CD4-positive, CD25-positive, alpha-beta regulatory T cell (primary cell): ENCODE measurements around the gene STAP2. TPM values are rescaled to one million over a fixed set of nuclear protein-coding genes. Genes with fewer than 3 reads are reported as not detected.

Source experiments
- ATAC-seq, 2 donors: fragments of 150-1000 bp; cut with Tn5 transposase; one replicate each; pipeline ENCODE4 v1.10.0; 2021; ENCODE audit warnings: low read depth in 2 of 2, moderate number of reproducible peaks in 2 of 2, moderate library complexity in 1 of 2
- DNase-seq, 3 donors: peaks; one replicate each; pipeline versions ENCODE4 v3.0.0 to v3.0.0-alpha.2; 2012 to 2022; ENCODE audit warnings: mixed read lengths in 1 of 3
- H3K27ac ChIP-seq: one replicate; pipeline ENCODE4 v1.7.0; 2013; ENCODE audit warnings: mild to moderate bottlenecking, low read length; ENCODE audit not compliant: insufficient read depth, poor library complexity, severe bottlenecking
- H3K27me3 ChIP-seq: one replicate; pipeline ENCODE4 v1.7.0; 2013; ENCODE audit warnings: low read length; ENCODE audit not compliant: control insufficient read depth, insufficient read depth
- H3K36me3 ChIP-seq: one replicate; pipeline ENCODE4 v1.7.0; 2013; ENCODE audit warnings: mild to moderate bottlenecking, low read length, moderate library complexity; ENCODE audit not compliant: control insufficient read depth, insufficient read depth
- H3K4me1 ChIP-seq: 2 replicates; pipeline ENCODE4 v1.7.0; 2013; ENCODE audit warnings: mild to moderate bottlenecking, low read length; ENCODE audit not compliant: insufficient read depth, control insufficient read depth, poor library complexity, severe bottlenecking
- H3K4me3 ChIP-seq: one replicate; pipeline ENCODE4 v1.7.0; 2013; ENCODE audit warnings: low read depth, mild to moderate bottlenecking, low read length, moderate library complexity
- H3K9me3 ChIP-seq, 2 experiments: 1 replicate in 1 of 2; 2 replicates in 1 of 2; pipeline ENCODE4 v1.7.0; 2013; ENCODE audit warnings: low read length in 2 of 2, mild to moderate bottlenecking in 1 of 2, moderate library complexity in 1 of 2; ENCODE audit not compliant: control insufficient read depth in 2 of 2
- H3K27ac Mint-ChIP-seq, 3 donors: one replicate each; pipeline ENCODE4 v1.8.0; 2020 to 2022; ENCODE audit warnings: mild to moderate bottlenecking in 3 of 3, mixed read lengths in 3 of 3, moderate library complexity in 2 of 3
- H3K27me3 Mint-ChIP-seq: one replicate; pipeline ENCODE4 v1.8.0; 2022; ENCODE audit warnings: mild to moderate bottlenecking, mixed read lengths
- H3K36me3 Mint-ChIP-seq: one replicate; pipeline ENCODE4 v1.8.0; 2020; ENCODE audit warnings: mixed read lengths
- H3K4me1 Mint-ChIP-seq, 4 donors: one replicate each; pipeline ENCODE4 v1.8.0; 2020 to 2022; ENCODE audit warnings: mixed read lengths in 4 of 4, mild to moderate bottlenecking in 1 of 4
- H3K4me3 Mint-ChIP-seq, 4 donors: one replicate each; pipeline ENCODE4 v1.8.0; 2020 to 2022; ENCODE audit warnings: mild to moderate bottlenecking in 4 of 4, mixed read lengths in 4 of 4, moderate library complexity in 3 of 4
- H3K9me3 Mint-ChIP-seq, 7 donors: one replicate each; pipeline ENCODE4 v1.8.0; 2020 to 2022; ENCODE audit warnings: mixed read lengths in 7 of 7, mild to moderate bottlenecking in 3 of 7, moderate library complexity in 2 of 7
- polyA plus RNA-seq, 4 donors: library from polyadenylated mRNA; unstranded; fragments of 300-500 nt; fragmentation: Illumina TruSeq; gene quantifications; one replicate each; pipeline ENCODE4 v1.2.3, GENCODE V29; 2021
- total RNA-seq: library from RNA; stranded (reverse); gene quantifications from one replicate; pipeline ENCODE4 v1.2.3, GENCODE V29; 2022

Gene STAP2
- total and polyA plus RNA-seq, 5 donors from 2014 or later: 1.6 to 3.0 (median 2.2) TPM

GRCh38 chr19:4362831-4363545 is 24.4 kb upstream of the STAP2 start:
- Mint-ChIP-seq H3K27me3 (no peaks in the 10 kb centered on the region), H3K36me3 (peaks cover 6% of the 10 kb centered on the region), H3K27ac (no peak overlapping the region), H3K4me1 (peaks cover 0 to 10% (median 0%) of the 10 kb centered on the region in 4 donors), H3K9me3 (no peaks in the 10 kb centered on the region), H3K4me3 (no peak overlapping the region)
- Histone ChIP-seq H3K9me3 (no peaks in the 10 kb centered on the region), H3K4me1 (peaks cover 3% of the 10 kb centered on the region), H3K4me3 (no peak overlapping the region), H3K27me3 (no peaks in the 10 kb centered on the region), H3K36me3 (peaks cover 50% of the 10 kb centered on the region), H3K27ac (no peak overlapping the region)
- DNase-seq (no peak), ATAC-seq (no peak)

- peaks cover 50% of the 10 kb centered on the region for H3K36me3 ChIP-seq
- Mint-ChIP-seq H3K4me1 (peaks cover 0 to 5% (median 0%) of the 10 kb centered on the region in 4 donors), H3K4me3 (peak overlapping the region in 1 of 4 donors; percentile 54), H3K27me3 (no peaks in the 10 kb centered on the region), H3K27ac (no peak overlapping the region), H3K36me3 (peaks cover 6% of the 10 kb centered on the region), H3K9me3 (no peaks in the 10 kb centered on the region)
- H3K9me3 ChIP-seq: no peaks in the 10 kb centered on the region
- no peaks in the 10 kb centered on the region for H3K4me1 ChIP-seq
- no peak for DNase-seq
- no peak overlapping the region for H3K4me3 ChIP-seq
- H3K27me3 ChIP-seq: no peaks in the 10 kb centered on the region
- no peak for ATAC-seq
- H3K27ac ChIP-seq: no peak overlapping the region
Observed at GRCh38 chr19:4362101-4362828, 23.6 kb upstream of the STAP2 start.

- Histone ChIP-seq H3K9me3 (no peaks in the 10 kb centered on the region), H3K27me3 (no peaks in the 10 kb centered on the region), H3K4me3 (no peak overlapping the region), H3K4me1 (no peaks in the 10 kb centered on the region), H3K36me3 (peaks cover 50% of the 10 kb centered on the region), H3K27ac (no peak overlapping the region)
- DNase-seq (no peak), ATAC-seq (no peak)
- Mint-ChIP-seq H3K4me3 (no peak overlapping the region), H3K36me3 (peaks cover 6% of the 10 kb centered on the region), H3K9me3 (no peaks in the 10 kb centered on the region), H3K4me1 (peaks cover 0 to 2% (median 0%) of the 10 kb centered on the region in 4 donors), H3K27me3 (no peaks in the 10 kb centered on the region), H3K27ac (no peak overlapping the region)
Observed at GRCh38 chr19:4361152-4362046, 22.8 kb upstream of the STAP2 start.

- ATAC-seq: no peak
- H3K36me3 ChIP-seq: peaks cover 44% of the 10 kb centered on the region
- H3K27ac ChIP-seq: no peak overlapping the region
- DNase-seq: no peak
- H3K36me3 Mint-ChIP-seq: peaks cover 6% of the 10 kb centered on the region
- peaks cover 0 to 2% (median 0%) of the 10 kb centered on the region in 4 donors for H3K4me1 Mint-ChIP-seq
- no peak overlapping the region for H3K4me3 Mint-ChIP-seq
- no peaks in the 10 kb centered on the region for H3K27me3 ChIP-seq
- H3K9me3 Mint-ChIP-seq: no peaks in the 10 kb centered on the region
- H3K4me3 ChIP-seq: no peak overlapping the region
- no peaks in the 10 kb centered on the region for H3K9me3 ChIP-seq
- H3K27ac Mint-ChIP-seq: no peak overlapping the region
- no peaks in the 10 kb centered on the region for H3K4me1 ChIP-seq
- no peaks in the 10 kb centered on the region for H3K27me3 Mint-ChIP-seq
Observed at GRCh38 chr19:4360641-4361151, 22.1 kb upstream of the STAP2 start.

GRCh38 chr19:4360081-4360569 is 21.5 kb upstream of the STAP2 start:
- Mint-ChIP-seq H3K27ac (no peak overlapping the region), H3K27me3 (no peaks in the 10 kb centered on the region), H3K9me3 (no peaks in the 10 kb centered on the region), H3K36me3 (peaks cover 6% of the 10 kb centered on the region), H3K4me3 (no peak overlapping the region), H3K4me1 (peaks cover 0 to 2% (median 0%) of the 10 kb centered on the region in 4 donors)
- DNase-seq: no peak
- Histone ChIP-seq H3K27ac (no peak overlapping the region), H3K4me3 (no peak overlapping the region), H3K9me3 (no peaks in the 10 kb centered on the region), H3K27me3 (no peaks in the 10 kb centered on the region), H3K4me1 (no peaks in the 10 kb centered on the region), H3K36me3 (peaks cover 39% of the 10 kb centered on the region)
- ATAC-seq: no peak

- no peak for DNase-seq
Observed at GRCh38 chr19:4359627-4360000, 21.0 kb upstream of the STAP2 start.

More at GRCh38 chr19:4359627-4360000, 21.0 kb upstream of the STAP2 start:
- Histone ChIP-seq H3K9me3 (no peaks in the 10 kb centered on the region), H3K4me1 (no peaks in the 10 kb centered on the region), H3K36me3 (peaks cover 36% of the 10 kb centered on the region), H3K4me3 (no peak overlapping the region), H3K27ac (no peak overlapping the region), H3K27me3 (no peaks in the 10 kb centered on the region)
- Mint-ChIP-seq H3K4me1 (peaks cover 0 to 2% (median 0%) of the 10 kb centered on the region in 4 donors), H3K27ac (no peak overlapping the region), H3K4me3 (no peak overlapping the region), H3K9me3 (no peaks in the 10 kb centered on the region), H3K27me3 (no peaks in the 10 kb centered on the region), H3K36me3 (peaks cover 6% of the 10 kb centered on the region)
- ATAC-seq: no peak
